ENCODE measurements around the gene RRM1.

Gene RRM1

GRCh38 chr11:4186464-4187054 is 92.0 kb downstream of the RRM1 start:
- DNase-seq (ENCODE audit: low spot score in 2 of 2), result no peak
- ATAC-seq (replicated peaks; ENCODE audit: extremely low read depth, poor library complexity, severe bottlenecking), result no peak
- Mint-ChIP-seq H3K27me3 (peaks cover 8% of the 10 kb centered on the region), H3K36me3 (ENCODE audit: insufficient read depth) (no peaks in the 10 kb centered on the region), H3K9me3 (no peaks in the 10 kb centered on the region), H3K27ac (ENCODE audit: low read depth) (no peak overlapping the region), H3K4me1 (peaks cover 5% of the 10 kb centered on the region), H3K4me3 (peak overlapping the region; percentile 70)

GRCh38 chr11:4187055-4187988 is 92.7 kb downstream of the RRM1 start:
- no peak overlapping the region for H3K27ac Mint-ChIP-seq (ENCODE audit: low read depth)
- peak overlapping the region; percentile 70 for H3K4me3 Mint-ChIP-seq
- peaks cover 5% of the 10 kb centered on the region for H3K4me1 Mint-ChIP-seq
- peak; percentile 81 for ATAC-seq (replicated peaks; ENCODE audit: extremely low read depth, poor library complexity, severe bottlenecking)
- peak; percentile 72 to 85 for DNase-seq (ENCODE audit: low spot score in 2 of 2)
- H3K36me3 Mint-ChIP-seq (ENCODE audit: insufficient read depth), result no peaks in the 10 kb centered on the region
- H3K27me3 Mint-ChIP-seq, result peaks cover 13% of the 10 kb centered on the region
- H3K9me3 Mint-ChIP-seq, result no peaks in the 10 kb centered on the region

Data from central memory CD8-positive, alpha-beta T cell (primary cell).